ENCODE measurements around the gene USHBP1.
"Not testable (repeated sequence)": the region's sequence is repeated elsewhere in the genome, so short reads cannot be mapped to it uniquely, and the experiment has no call there.

Gene USHBP1

GRCh38 chr19:17304386-17305215 is 40.1 kb upstream of the USHBP1 start:
- Histone ChIP-seq H3K9me3 (ENCODE audit: insufficient read depth, low read depth, low read length) (no peaks in the 10 kb centered on the region), H3K27me3 (ENCODE audit: insufficient read depth, low read length) (no peaks in the 10 kb centered on the region), H3K27ac (ENCODE audit: low read length) (no peak overlapping the region), H3K4me3 (ENCODE audit: low read length) (peak overlapping the region; percentile 45; the same call in 1 of the 2 replicates), H3K36me3 (ENCODE audit: insufficient read depth, low read depth, low read length) (no peaks in the 10 kb centered on the region), H3K9ac (ENCODE audit: low read depth, low read length) (no peak overlapping the region), H3K4me1 (ENCODE audit: insufficient read depth, low read length) (peaks cover 13% of the 10 kb centered on the region; the same call in 1 of the 2 replicates)

- H3K9me3 ChIP-seq (ENCODE audit: insufficient read depth, low read depth, low read length): no peaks in the 10 kb centered on the region
- H3K4me1 ChIP-seq (ENCODE audit: insufficient read depth, low read length): peaks cover 13% of the 10 kb centered on the region; the same call in 1 of the 2 replicates
- 0 out of 2 replicates have a peak, but pooled peaks cover under 1% of the 10 kb centered on the region for H3K36me3 ChIP-seq (ENCODE audit: insufficient read depth, low read depth, low read length)
- peak overlapping the region; percentile 43; the same call in 1 of the 2 replicates for H3K4me3 ChIP-seq (ENCODE audit: low read length)
- H3K27me3 ChIP-seq (ENCODE audit: insufficient read depth, low read length): no peaks in the 10 kb centered on the region
- no peak overlapping the region for H3K9ac ChIP-seq (ENCODE audit: low read depth, low read length)
- no peak overlapping the region for H3K27ac ChIP-seq (ENCODE audit: low read length)
Measured at GRCh38 chr19:17303940-17304267, 39.4 kb upstream of the USHBP1 start.

DNA sequence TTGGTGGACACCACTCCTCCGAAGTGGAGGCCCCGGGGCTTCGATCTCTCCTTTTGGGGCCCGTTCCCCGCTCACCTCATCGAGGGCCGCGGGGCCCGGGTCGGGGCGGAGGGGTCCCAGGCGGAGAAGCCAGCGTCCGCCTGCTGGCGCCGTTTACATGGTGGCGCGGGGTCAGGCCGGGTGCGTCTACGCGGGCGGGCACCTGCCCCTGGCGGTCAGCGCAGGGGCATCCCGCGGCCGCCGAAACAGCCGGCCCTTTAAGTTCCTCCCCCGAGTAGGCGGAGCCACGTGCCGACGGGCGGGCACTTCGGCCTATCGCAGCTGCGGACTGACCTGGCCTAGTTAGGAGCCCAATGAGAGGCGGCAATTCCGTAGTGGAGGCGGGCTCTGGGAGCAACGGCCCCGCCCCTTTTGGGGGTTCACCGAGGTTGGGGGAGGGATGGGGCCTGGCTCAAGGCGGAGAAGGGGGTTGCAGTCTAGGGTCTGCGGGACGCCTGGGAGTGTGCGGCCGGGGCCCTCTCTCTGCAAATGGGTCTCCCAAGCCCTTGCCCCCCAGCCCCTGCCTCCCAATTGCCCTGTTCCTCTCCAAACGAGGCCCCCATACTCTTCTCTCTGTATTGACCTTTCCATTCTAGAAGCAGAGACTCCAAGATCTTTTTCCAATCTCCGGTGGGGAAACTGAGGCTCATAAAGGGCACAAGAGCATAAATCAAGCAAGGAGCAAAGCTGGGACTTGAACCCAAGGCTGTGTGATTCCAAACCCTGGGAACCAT is 38.8 kb upstream of the USHBP1 start, which contains the start of gene ABHD8:
ABHD8 (minus strand) TSS at position 259 of the 773 bp plus-strand sequence. CDS start 1,809 bp downstream, outside the sequence.
- H3K27ac ChIP-seq (ENCODE audit: low read length): no peak within 1 kb of the TSS
- peaks cover 5% of the 10 kb centered on the region for H3K36me3 ChIP-seq (ENCODE audit: insufficient read depth, low read depth, low read length)
- no peaks in the 10 kb centered on the region for H3K27me3 ChIP-seq (ENCODE audit: insufficient read depth, low read length)
- peaks cover 13% of the 10 kb centered on the region; the same call in 1 of the 2 replicates for H3K4me1 ChIP-seq (ENCODE audit: insufficient read depth, low read length)
- H3K9ac ChIP-seq (ENCODE audit: low read depth, low read length): peak within 1 kb of the TSS; percentile 66
- peak within 1 kb of the TSS; percentile 68; the same call in 1 of the 2 replicates for H3K4me3 ChIP-seq (ENCODE audit: low read length)
- peaks cover 2% of the 10 kb centered on the region for H3K9me3 ChIP-seq (ENCODE audit: insufficient read depth, low read depth, low read length)

DNA sequence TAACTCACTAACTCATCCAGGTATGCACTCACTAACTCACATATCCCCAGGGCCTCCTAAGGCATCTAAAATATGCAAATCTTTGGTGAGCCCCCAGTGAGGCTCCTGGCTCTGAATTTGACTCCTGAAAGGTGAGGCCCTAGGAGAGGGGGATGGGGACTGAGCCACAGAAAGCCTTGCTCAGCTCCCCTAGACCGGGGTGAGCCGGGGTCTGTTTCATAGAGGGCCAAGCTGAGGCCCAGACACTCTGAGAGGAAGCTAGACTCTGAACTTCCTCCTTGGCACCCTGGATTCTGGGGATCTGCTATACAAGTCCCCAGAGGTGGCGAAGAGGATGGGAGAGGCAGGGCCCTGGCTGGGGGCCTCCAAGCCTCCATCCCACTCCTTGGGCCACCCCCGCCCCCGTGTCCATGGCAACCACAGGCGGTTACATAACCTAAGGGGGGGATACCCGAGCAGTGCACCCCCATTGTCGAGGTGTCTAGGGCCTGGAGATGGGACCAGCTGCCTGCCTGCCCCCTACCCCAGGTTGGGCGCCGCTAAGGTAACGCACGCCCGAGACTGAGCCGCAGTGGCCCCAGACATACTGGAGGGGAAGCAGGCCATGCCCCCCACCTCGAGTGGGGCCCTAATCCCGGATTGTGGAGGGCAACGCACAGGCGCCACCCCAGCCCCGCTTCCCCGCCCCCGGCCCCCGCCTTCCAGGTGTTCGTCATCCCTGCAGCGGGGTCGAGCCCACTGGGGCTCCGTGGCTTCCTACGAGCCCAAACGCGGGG is 38.0 kb upstream of the USHBP1 start:
- H3K36me3 ChIP-seq (ENCODE audit: insufficient read depth, low read depth, low read length): peaks cover 8% of the 10 kb centered on the region
- peaks cover 5% of the 10 kb centered on the region for H3K9me3 ChIP-seq (ENCODE audit: insufficient read depth, low read depth, low read length)
- peaks cover 13% of the 10 kb centered on the region; the same call in 1 of the 2 replicates for H3K4me1 ChIP-seq (ENCODE audit: insufficient read depth, low read length)
- H3K27ac ChIP-seq (ENCODE audit: low read length): no peak overlapping the region
- H3K27me3 ChIP-seq (ENCODE audit: insufficient read depth, low read length): no peaks in the 10 kb centered on the region
- H3K9ac ChIP-seq (ENCODE audit: low read depth, low read length): peak overlapping the region; percentile 66
- H3K4me3 ChIP-seq (ENCODE audit: low read length): peak overlapping the region; percentile 68; the same call in 1 of the 2 replicates

GRCh38 chr19:17300992-17301619 is 36.6 kb upstream of the USHBP1 start:
- H3K9ac ChIP-seq (ENCODE audit: low read depth, low read length): no peak overlapping the region
- peaks cover 8% of the 10 kb centered on the region for H3K36me3 ChIP-seq (ENCODE audit: insufficient read depth, low read depth, low read length)
- no peaks in the 10 kb centered on the region for H3K27me3 ChIP-seq (ENCODE audit: insufficient read depth, low read length)
- H3K9me3 ChIP-seq (ENCODE audit: insufficient read depth, low read depth, low read length): peaks cover 5% of the 10 kb centered on the region
- no peak overlapping the region for H3K4me3 ChIP-seq (ENCODE audit: low read length)
- peaks cover 9% of the 10 kb centered on the region; the same call in 1 of the 2 replicates for H3K4me1 ChIP-seq (ENCODE audit: insufficient read depth, low read length)
- H3K27ac ChIP-seq (ENCODE audit: low read length): no peak overlapping the region

DNA sequence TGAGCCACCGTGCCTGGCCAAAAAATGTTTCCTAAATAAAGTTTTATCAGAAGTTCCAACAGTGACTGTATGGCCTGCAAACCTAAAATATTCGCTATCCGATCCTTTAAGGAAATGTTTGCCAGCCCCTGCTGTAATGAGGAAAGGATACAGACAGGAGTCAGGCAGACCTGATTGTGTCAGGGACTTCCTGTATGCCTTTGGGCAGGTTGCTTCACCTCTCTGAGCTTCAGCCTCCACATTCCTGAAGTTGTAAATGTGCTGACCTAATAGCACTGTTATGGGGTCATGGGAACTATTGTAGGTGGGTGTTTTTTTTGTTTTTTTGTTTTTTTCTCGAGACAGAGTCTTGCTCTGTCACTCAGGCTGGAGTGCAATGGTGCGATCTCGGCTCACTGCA is 32.4 kb upstream of the USHBP1 start:
- Histone ChIP-seq H3K9ac (ENCODE audit: low read depth, low read length) (no peak overlapping the region), H3K36me3 (ENCODE audit: insufficient read depth, low read depth, low read length) (peaks cover 15% of the 10 kb centered on the region), H3K4me3 (ENCODE audit: low read length) (no peak overlapping the region), H3K27me3 (ENCODE audit: insufficient read depth, low read length) (no peaks in the 10 kb centered on the region), H3K4me1 (ENCODE audit: insufficient read depth, low read length) (peaks cover 3% of the 10 kb centered on the region; the same call in 1 of the 2 replicates), H3K27ac (ENCODE audit: low read length) (no peak overlapping the region), H3K9me3 (ENCODE audit: insufficient read depth, low read depth, low read length) (peaks cover 5% of the 10 kb centered on the region)

DNA sequence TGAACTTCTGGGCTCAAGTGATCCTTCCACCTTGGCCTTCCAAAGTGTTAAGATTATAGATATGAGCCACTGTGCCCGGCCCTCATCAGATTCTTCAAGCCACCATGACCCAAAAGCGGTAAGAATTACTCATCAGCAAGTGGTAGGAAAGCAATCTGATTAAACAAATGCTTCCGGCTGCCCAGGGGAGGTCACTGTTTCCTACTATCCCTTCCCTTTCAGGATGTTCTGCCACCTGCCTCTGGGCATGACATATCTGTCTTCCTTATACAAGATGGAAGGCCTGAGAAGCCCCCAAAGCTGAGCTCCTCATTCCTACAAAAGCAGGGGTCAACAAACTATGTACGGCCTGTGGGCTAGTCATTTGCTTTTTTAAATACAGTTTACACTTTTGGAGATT is 31.7 kb upstream of the USHBP1 start:
- H3K27me3 ChIP-seq (ENCODE audit: insufficient read depth, low read length): no peaks in the 10 kb centered on the region
- no peak overlapping the region for H3K9ac ChIP-seq (ENCODE audit: low read depth, low read length)
- no peak overlapping the region for H3K27ac ChIP-seq (ENCODE audit: low read length)
- no peak overlapping the region for H3K4me3 ChIP-seq (ENCODE audit: low read length)
- H3K4me1 ChIP-seq (ENCODE audit: insufficient read depth, low read length): 0 out of 2 replicates have a peak, but pooled peaks cover 3% of the 10 kb centered on the region
- H3K36me3 ChIP-seq (ENCODE audit: insufficient read depth, low read depth, low read length): peaks cover 15% of the 10 kb centered on the region
- H3K9me3 ChIP-seq (ENCODE audit: insufficient read depth, low read depth, low read length): peaks cover 5% of the 10 kb centered on the region

DNA sequence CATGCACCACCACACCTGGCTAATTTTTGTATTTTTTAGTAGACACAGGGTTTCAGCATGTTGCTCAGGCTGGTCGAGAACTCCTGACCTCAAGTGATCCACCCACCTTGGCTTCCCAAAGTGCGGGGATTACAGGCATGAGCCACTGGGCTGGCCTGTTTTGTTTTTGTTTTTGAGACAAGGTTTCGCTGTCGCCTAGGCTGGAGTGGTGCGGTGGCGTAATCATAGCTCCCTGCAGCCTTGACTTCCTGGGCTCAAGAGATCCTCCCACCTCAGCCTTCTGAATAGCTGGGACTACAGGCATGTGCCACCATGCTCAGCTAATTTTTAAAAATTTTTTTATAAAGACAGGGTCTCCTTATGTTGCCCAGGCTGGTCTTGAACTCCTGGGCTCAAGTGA is 31.0 kb upstream of the USHBP1 start:
- not testable (repeated sequence) for H3K4me3 ChIP-seq (ENCODE audit: low read length); H3K27ac ChIP-seq (ENCODE audit: low read length); H3K9me3 ChIP-seq (ENCODE audit: insufficient read depth, low read depth, low read length); H3K9ac ChIP-seq (ENCODE audit: low read depth, low read length); H3K27me3 ChIP-seq (ENCODE audit: insufficient read depth, low read length); H3K4me1 ChIP-seq (ENCODE audit: insufficient read depth, low read length)
- H3K36me3 ChIP-seq (ENCODE audit: insufficient read depth, low read depth, low read length): peaks cover 15% of the 10 kb centered on the region

DNA sequence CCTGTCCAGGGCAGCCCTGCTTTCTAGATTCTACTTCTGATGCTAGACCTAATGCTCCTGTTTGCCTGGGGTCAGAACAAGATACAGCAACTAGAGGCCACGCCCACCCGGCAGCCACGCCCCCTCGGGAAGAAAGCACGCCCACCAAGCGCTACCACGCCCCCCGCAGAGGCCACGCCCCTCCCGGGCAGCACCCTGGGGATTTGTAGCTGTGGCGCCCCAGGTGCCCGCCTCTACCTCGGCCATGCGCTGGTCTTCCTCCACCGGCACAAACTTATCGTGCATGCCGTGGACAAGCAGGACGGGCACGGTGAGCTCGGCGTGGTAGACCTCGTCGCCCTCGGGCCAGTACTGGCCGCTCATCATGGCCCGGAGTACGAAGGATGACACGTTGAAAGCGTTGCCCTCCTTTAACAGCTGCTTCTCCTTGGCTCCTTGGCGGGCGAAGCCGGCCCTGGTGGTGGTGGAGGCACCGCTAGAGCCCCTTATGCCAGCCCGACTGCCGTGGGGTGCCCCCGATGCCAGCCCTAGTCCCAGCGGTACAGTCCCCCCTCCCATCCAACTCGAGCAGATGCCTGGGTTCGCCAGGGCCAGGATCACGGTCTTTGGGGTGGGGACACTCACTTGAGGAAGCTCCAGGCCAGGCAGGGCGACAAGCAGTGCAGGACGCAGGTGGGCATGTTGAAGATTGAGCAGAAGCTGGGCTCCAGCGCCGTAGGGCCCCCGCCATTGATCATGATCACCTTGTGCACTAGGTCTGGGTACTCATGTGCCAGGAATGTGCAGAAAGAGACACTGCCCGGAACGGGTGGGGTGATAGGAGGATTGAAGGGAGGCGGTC is 29.7 kb upstream of the USHBP1 start:
- 0 out of 2 replicates have a peak, but pooled peaks cover 3% of the 10 kb centered on the region for H3K4me1 ChIP-seq (ENCODE audit: insufficient read depth, low read length)
- H3K27ac ChIP-seq (ENCODE audit: low read length): no peak overlapping the region
- peak overlapping the region; percentile 40; the same call in 1 of the 2 replicates for H3K4me3 ChIP-seq (ENCODE audit: low read length)
- H3K27me3 ChIP-seq (ENCODE audit: insufficient read depth, low read length): no peaks in the 10 kb centered on the region
- H3K9ac ChIP-seq (ENCODE audit: low read depth, low read length): no peak overlapping the region
- peaks cover 15% of the 10 kb centered on the region for H3K36me3 ChIP-seq (ENCODE audit: insufficient read depth, low read depth, low read length)
- peaks cover 5% of the 10 kb centered on the region for H3K9me3 ChIP-seq (ENCODE audit: insufficient read depth, low read depth, low read length)

DNA sequence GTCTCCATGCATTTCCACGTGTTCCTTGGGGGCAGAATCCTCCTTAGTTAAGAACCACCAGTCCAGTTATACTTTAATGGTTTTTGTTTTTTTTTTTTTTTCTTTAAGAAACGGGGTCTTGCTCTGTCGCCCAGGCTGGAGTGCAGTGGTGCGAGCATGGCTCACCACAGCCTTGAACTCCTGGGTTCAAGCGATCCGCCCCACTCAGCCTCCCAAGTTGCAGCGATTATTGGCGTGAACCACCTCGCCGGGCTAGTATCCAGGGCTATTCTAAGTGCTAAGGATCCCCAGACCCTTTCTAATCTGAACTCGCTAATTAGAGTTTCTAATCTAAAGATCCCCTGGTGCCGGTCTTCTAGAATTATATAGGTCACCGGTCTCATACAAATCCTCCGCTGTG is 29.1 kb upstream of the USHBP1 start:
- Histone ChIP-seq H3K36me3 (ENCODE audit: insufficient read depth, low read depth, low read length) (peaks cover 12% of the 10 kb centered on the region), H3K9me3 (ENCODE audit: insufficient read depth, low read depth, low read length) (peaks cover 5% of the 10 kb centered on the region), H3K4me1 (ENCODE audit: insufficient read depth, low read length) (0 out of 2 replicates have a peak, but pooled peaks cover 3% of the 10 kb centered on the region), H3K27me3 (ENCODE audit: insufficient read depth, low read length) (no peaks in the 10 kb centered on the region), H3K4me3 (ENCODE audit: low read length) (peak overlapping the region; percentile 40; the same call in 1 of the 2 replicates), H3K27ac (ENCODE audit: low read length) (no peak overlapping the region), H3K9ac (ENCODE audit: low read depth, low read length) (no peak overlapping the region)
